HG03060 (cell line): ENCODE results near the gene EDC3.

Source experiments
- ATAC-seq: cut with Tn5 transposase; IDR thresholded peaks from one replicate; pipeline ENCODE4 v1.9.1; 2021; ENCODE audit warnings: low read depth, moderate number of reproducible peaks; ENCODE audit not compliant: unreplicated experiment

The EDC3 gene

GRCh38 chr15:74589826-74590225, 106.0 kb downstream of the EDC3 start:
- no peak for ATAC-seq

GRCh38 chr15:74585857-74586256, 110.0 kb downstream of the EDC3 start:
- ATAC-seq = no peak

DNA sequence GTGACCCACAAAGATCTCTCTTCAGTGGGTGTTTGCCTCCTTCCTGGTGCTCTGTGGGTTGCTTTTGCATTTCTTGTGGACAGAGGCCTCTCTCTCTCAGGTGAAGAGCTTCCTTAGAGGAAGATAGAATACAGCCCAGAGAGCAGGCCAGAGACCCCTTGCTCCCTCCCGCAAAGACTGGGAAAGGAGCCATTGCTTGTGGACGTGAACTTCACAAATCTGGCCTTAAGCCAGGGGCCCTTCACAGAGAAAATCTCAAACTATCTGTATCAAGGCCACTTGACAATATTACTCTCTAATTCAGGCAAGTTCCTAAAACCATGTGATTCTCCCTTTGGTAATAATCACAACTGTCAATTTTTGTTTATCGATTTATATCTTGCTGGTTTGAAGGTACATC, 110.6 kb downstream of the EDC3 start:
- no peak for ATAC-seq

GRCh38 chr15:74584779-74585178, 111.0 kb downstream of the EDC3 start:
- ATAC-seq = no peak

DNA sequence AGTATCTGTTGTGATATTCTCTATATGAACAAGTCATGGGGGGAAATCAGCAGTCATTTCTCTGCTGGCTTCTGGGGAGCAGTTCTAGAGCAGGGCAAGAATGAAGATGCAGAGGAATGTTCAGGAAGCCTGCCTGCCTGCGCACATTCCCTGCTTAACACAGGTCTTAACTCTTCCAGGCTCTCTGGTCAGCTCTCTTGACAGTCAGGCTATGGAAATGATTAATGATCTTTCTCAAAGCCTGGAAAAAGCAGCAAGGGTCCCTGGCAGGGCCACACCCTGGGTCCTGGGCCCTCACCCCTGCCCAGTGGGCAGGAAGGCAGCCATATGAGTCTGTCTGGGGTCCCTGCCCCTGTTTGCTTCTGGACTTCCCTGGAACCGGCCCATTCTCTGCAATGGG, 111.6 kb downstream of the EDC3 start:
- ATAC-seq = no peak
